GM12874 (cell line): ENCODE measurements around the gene PIGQ.

ENCODE experiments used
- CTCF ChIP-seq: IDR thresholded peaks from 2 replicates; pipeline ENCODE4 v1.5.1; 2011; ENCODE audit warnings: low read depth, mild to moderate bottlenecking, control low read depth, low read length, moderate library complexity; ENCODE audit not compliant: insufficient read depth

The PIGQ gene

GRCh38 chr16:559411-560203 lies 10.2 kb upstream of the PIGQ start:
- no peak for TF ChIP-seq CTCF

DNA sequence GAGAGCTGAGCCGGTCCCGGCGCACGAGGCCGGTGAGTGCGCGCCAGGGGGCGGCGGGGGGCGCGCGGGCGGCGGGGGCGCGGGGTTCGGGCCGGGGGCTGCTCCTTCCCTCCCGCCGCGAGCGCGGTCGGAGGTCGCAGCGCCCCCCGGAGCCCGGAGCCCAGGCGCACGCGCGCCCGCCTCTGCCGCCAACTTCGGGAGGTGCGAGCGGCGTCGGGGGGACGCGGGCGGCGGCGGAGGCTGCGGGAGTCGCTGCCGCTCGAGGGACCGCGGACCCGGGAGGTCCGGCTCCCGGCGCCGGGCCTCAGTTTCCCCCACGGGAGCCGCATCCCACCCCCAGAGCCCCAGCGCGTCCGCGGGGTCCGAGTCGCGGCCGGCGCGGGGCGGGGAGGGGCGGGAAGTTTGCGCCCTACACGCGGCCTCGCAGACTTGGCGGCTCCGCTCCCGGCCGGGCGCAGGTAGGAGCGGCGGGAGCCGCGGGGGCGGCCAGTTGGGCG lies 9.5 kb upstream of the PIGQ start, which contains the start of gene PRR35:
Gene PRR35, plus strand, starts transcription at position 191 of the 497 bp plus-strand sequence. CDS start 2,901 bp downstream, outside the sequence.
- TF ChIP-seq CTCF, result no peak

GRCh38 chr16:560701-561412 lies 8.9 kb upstream of the PIGQ start:
- no peak for TF ChIP-seq CTCF

DNA sequence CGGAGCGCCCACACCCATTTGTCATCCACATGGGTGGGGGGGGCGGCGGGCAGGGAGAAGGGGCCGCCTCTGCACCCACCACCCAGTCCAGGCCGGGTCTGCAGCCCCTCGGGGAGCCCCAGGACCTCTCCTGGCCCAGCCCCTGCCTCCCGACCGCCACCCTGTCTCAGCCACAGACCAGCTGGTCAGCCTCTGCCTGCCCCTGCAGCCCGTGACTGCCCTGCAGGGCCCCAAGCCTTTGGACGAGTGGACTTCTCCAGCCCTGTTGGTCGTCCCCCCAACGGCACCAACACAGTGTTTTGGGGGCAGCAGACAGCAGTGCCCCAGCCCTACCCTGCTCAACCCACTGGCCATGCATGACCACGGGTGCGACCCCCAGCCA lies 8.4 kb upstream of the PIGQ start:
- TF ChIP-seq CTCF, result no peak

- TF ChIP-seq CTCF, result no peak
Measured at GRCh38 chr16:561957-562938, 7.5 kb upstream of the PIGQ start.

- no peak for TF ChIP-seq CTCF
Measured at GRCh38 chr16:563072-563644, 6.6 kb upstream of the PIGQ start.
